Esophagus (tissue), 2 donors: ENCODE results near the gene NARF. TPM values are rescaled to one million over a fixed set of nuclear protein-coding genes. Genes with fewer than 3 reads are reported as not detected.
A peak's percentile ranks its signal among the peaks of the same experiment; 100 is the strongest.

Experiments used
- H3K27ac ChIP-seq, 2 donors: one replicate each; pipeline ENCODE4 v1.5.1; 2013; ENCODE audit warnings: low read depth in 2 of 2, mild to moderate bottlenecking in 2 of 2, inconsistent platforms in 1 of 2, low read length in 1 of 2, moderate library complexity in 1 of 2
- H3K27me3 ChIP-seq, 2 donors: one replicate each; pipeline ENCODE4 v1.6.1; 2013; ENCODE audit warnings: low read length in 2 of 2, control low read depth in 1 of 2, mild to moderate bottlenecking in 1 of 2; ENCODE audit not compliant: insufficient read depth in 2 of 2, control insufficient read depth in 1 of 2
- H3K36me3 ChIP-seq, 2 donors: one replicate each; pipeline ENCODE4 v1.6.1; 2013; ENCODE audit warnings: low read length in 1 of 2; ENCODE audit not compliant: control insufficient read depth in 2 of 2, insufficient read depth in 2 of 2
- H3K4me1 ChIP-seq, 2 donors: one replicate each; pipeline ENCODE4 v1.6.1; 2013; ENCODE audit warnings: low read length in 1 of 2; ENCODE audit not compliant: control insufficient read depth in 2 of 2, insufficient read depth in 2 of 2
- H3K4me3 ChIP-seq, 2 donors: one replicate each; pipeline ENCODE4 v1.5.1; 2013; ENCODE audit warnings: low read length in 2 of 2, mild to moderate bottlenecking in 2 of 2, low read depth in 1 of 2, moderate library complexity in 1 of 2
- H3K9me3 ChIP-seq, 2 donors: one replicate each; pipeline ENCODE4 v1.6.1; 2013; ENCODE audit warnings: mild to moderate bottlenecking in 2 of 2, low read depth in 1 of 2, low read length in 1 of 2, moderate library complexity in 1 of 2; ENCODE audit not compliant: control insufficient read depth in 2 of 2, insufficient read depth in 1 of 2
- WGBS, 2 donors: extraction: QIAGEN DNeasy Blood & Tissue Kit; methylation state at CpG; one replicate each; pipeline ENCODE4 v1.1.7; 2013; 5-methylcytosine and 5-hydroxymethylcytosine counted together
- polyA plus RNA-seq, 2 donors: library from polyadenylated mRNA; stranded (reverse); fragments of 200-250 nt; gene quantifications; one replicate each; pipeline ENCODE4 v1.2.3, GENCODE V29; 2013
- donor health status: healthy with polysubstance abuse.
- donor health status: Bipolar disorder and iron deficiency.

NARF gene
- polyA plus RNA-seq, 2 donors: 31.1 to 53.3 TPM

DNA sequence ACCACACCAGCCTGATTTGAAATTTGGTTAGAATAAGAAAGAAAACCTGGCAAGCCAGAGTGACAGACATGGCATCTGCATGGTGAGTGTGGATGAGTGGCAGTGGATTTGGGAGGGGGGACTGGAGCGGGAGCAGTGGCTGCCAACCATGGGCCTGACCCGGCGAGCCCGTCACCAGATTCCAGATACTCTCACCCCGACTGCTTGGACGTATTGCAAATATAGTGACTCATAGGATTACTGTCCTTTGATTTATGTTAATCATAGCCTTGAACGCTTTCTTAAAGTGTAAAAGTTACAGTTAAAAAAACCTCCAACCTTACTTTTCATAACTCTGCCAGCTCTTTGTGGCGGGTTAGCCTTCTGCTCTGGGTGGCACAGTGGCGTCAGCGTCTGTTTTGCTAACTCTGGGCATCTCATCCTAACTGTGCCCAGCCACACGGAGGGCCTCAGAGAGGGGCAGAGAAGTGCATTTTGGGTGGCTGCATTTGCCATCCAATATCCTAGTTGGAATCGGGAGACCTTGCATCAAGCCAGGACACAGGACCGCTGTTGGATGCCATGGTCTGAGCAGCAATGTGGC lies 34.2 kb downstream of the NARF start:
- H3K4me1 ChIP-seq: peaks cover 7 to 42% of the 10 kb centered on the region in 2 donors
- H3K27ac ChIP-seq: peak overlapping the region; percentile 69 to 88
- WGBS, 2 donors: 38 to 59% methylated on average over 13 of the region's 13 CpGs
- H3K36me3 ChIP-seq: peaks cover 0 to 6% of the 10 kb centered on the region in 2 donors
- H3K9me3 ChIP-seq: no peaks in the 10 kb centered on the region
- no peaks in the 10 kb centered on the region for H3K27me3 ChIP-seq
- no peak overlapping the region for H3K4me3 ChIP-seq

DNA sequence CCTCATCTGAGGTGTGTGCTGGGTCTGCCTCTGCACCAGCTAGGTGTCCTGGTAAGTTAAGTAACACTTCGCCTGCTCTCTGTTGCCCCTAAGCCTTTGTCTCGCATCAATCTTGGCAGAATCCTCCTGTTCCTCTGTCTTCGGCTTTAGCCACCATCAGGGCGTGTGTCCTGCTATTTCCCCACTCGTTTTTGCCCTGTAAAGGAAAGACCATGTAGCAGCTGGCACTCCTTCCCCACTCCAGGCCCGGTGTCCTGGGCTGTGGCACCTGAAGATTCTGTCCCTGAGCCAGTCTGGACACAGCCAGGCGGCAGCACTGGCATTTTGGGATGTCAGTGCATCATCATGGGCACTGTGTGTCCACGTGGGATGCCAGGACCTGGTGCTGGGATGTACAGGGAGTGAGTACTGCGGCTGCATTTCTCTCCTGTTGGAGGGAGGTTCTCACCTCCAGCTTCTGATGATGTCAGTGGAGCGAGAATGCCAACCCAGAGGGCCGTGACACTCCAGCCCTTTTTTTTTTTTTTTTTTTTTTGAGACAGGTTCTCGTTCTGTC lies 34.8 kb downstream of the NARF start:
- WGBS, 2 donors: 48 to 59% methylated on average over 12 of the region's 12 CpGs
- peaks cover 7 to 42% of the 10 kb centered on the region in 2 donors for H3K4me1 ChIP-seq
- no peak overlapping the region for H3K4me3 ChIP-seq
- H3K36me3 ChIP-seq: peaks cover 0 to 3% of the 10 kb centered on the region in 2 donors
- no peaks in the 10 kb centered on the region for H3K27me3 ChIP-seq
- no peaks in the 10 kb centered on the region for H3K9me3 ChIP-seq
- peak overlapping the region; percentile 69 to 88 for H3K27ac ChIP-seq

DNA sequence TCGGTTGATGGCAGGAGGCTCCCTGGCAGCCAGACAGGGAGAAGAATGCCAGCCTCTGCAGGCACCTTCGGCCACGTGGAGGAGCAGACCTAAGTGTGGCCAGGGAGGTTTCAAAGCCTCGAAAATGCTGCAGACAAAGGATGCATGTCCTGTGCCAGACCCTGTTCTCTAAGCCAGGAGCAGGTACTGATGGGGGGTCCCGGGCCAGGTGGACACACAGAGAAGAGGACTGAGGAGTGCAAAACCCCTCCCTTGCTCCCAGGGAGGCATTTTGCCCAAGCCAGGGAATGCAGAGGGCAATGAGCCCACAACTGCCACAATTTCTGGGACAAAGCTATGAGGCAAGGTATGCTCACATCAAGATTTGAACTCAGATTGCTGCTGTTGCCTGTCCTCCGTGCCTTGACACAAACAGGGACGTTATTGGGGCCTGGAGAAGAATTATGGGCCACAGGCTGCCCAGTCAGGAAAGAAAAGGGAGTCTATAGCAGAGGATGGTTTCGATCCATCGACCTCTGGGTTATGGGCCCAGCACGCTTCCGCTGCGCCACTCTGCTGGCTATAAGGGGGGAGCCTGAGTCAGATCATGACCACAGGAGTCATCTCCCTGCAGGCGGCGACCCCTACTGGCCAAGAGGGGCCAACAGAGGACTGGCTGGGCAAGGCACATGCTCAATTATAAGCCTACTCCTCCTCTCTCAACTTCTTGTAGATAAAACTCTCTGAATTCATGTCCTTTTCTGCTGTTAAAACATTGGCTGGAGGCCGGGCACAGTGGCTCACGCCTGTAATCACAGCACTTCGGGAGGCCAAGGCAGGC lies 35.9 kb downstream of the NARF start:
- Histone ChIP-seq H3K9me3 (no peaks in the 10 kb centered on the region), H3K36me3 (no peaks in the 10 kb centered on the region), H3K4me3 (no peak overlapping the region), H3K27ac (peak overlapping the region; percentile 34 to 48), H3K27me3 (no peaks in the 10 kb centered on the region), H3K4me1 (peaks cover 7 to 39% of the 10 kb centered on the region in 2 donors)
- WGBS, 2 donors: 22 to 31% methylated on average over 17 of the region's 17 CpGs

DNA sequence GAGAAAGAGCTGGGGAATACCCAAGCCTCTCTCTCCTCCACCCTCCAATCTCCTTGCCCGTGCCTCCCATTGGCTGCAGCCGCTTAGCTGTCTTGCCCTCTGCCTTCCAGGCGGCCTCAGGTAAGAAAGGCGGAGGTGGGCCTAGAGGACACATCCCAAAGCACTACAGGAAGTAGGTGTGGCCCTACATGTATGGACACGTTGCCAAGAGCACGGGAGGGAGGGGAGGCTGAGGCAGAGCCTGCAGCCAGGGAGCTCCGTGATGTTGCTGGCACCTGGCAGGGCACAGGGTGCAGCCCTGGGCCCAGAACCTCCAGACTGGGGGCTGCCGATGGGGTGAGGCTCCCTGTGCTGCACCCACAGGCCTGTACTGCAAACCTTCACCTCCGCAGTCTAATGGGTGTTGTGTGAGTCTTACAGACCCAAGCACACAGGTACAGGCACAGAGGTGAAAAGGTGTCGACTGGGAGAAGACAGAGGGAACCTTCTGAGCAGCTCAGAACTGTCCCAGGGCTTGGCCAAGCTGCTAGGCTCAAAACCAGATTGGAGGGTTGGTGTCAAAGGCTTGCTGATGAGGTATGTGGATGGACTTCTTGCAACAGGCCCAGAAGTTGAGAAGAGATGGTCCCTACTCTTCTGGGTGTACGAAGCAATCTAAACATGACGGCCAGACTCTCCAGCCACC lies 37.4 kb downstream of the NARF start:
- H3K4me1 ChIP-seq: peaks cover 7 to 32% of the 10 kb centered on the region in 2 donors
- no peaks in the 10 kb centered on the region for H3K36me3 ChIP-seq
- no peaks in the 10 kb centered on the region for H3K9me3 ChIP-seq
- 41 to 48% methylated on average over 12 of the region's 12 CpGs for WGBS, 2 donors
- H3K4me3 ChIP-seq: no peak overlapping the region
- H3K27ac ChIP-seq: peak overlapping the region; percentile 92 to 97
- no peaks in the 10 kb centered on the region for H3K27me3 ChIP-seq

DNA sequence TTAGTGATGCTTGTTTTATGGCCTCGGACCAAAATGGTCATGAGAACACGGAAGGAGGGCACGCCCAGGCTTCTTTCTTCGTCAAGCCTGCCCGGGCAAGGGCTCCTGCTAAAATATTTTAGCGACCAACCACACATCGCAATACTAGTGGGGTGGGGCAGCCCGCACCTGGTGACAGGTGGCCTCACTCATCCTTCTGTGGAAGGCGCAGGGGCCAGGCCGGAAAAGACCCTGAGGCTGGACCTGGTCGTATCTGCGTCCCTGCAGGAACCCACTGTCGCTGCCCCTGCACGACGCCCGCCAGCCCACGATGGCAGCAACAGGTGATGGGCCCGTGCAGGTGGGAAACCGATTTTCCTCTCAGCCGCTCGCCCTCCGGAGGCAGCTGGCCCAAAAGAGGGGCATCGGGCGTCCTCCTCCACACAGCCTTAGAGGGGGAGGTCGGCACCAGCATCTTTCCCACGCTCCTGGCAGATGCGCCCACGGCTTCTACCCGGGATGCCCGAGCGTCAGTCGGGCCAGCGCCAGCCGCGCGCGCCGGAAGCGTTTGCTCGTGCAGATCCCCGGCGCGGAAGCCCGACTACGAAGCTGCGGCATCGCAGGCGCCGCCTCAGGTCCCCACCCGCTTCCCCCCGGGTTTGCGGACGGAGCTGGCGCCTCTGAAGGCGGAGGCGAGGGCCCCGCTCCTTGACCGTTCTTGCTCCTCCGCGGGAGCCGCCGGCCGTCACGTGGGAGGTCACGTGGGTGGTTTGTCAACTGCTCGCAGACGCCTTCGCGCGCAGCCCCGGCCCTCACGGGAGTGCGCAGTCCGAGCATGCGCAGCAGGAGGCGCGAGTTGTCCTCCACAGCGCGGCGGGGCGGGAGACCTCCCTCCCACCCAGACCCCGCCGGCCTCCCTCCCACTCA lies 38.2 kb downstream of the NARF start:
- Histone ChIP-seq H3K27me3 (no peaks in the 10 kb centered on the region), H3K9me3 (no peaks in the 10 kb centered on the region), H3K4me3 (peak overlapping the region; percentile 59 to 67), H3K4me1 (peaks cover 7 to 28% of the 10 kb centered on the region in 2 donors), H3K36me3 (no peaks in the 10 kb centered on the region), H3K27ac (peak overlapping the region; percentile 92 to 97)
- WGBS, 2 donors: 7 to 9% methylated on average over 77 to 83 of the region's 83 CpGs

DNA sequence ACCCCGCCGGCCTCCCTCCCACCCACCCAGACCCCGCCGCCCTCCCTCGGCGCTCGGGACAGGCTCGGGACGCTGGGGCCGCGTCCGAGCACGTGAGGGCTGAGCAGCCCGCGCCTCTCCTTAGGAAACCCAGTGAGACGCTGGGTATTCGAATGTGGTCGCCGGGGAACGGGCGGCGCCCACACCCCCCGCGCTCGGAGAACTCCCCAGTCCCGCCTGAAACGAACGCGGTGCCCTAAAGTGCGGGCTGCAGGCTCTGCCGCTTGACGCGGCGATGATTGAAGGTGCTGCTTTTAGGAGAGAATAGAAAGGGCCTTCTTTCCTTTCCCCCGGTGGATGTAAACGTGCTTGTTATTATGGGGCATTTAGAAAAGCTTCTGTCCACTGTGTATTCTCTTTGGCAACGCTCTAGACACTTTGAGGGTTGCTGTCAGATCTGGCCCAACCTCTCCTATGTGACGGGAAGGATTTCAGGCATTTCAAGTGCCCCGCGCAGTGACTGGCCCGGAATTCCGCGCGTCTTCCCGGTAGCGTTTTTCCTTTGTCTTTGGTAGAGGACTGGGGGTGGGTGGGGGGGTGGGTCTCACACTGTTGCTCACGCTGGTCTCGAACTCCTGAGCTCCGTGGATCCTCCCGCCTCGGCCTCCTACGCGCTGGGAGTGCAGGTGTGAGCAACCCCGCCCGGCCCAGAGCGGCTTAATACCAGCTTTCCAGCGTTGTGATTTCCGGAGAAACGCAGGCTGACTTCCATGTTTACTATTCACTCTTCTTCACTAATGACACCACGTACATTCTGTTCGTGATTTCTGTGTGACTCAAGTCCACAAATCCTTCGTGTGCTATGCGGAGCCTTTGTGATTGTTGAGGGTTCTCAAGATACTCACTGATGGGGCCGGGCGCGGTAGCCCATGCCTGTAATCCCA lies 39.2 kb downstream of the NARF start:
- 7 to 9% methylated on average over 63 to 66 of the region's 66 CpGs for WGBS, 2 donors
- Histone ChIP-seq H3K27me3 (no peaks in the 10 kb centered on the region), H3K4me1 (peaks cover 7 to 28% of the 10 kb centered on the region in 2 donors), H3K27ac (peak overlapping the region; percentile 90 to 97), H3K9me3 (no peaks in the 10 kb centered on the region), H3K4me3 (peak overlapping the region; percentile 44 to 59), H3K36me3 (no peaks in the 10 kb centered on the region)

DNA sequence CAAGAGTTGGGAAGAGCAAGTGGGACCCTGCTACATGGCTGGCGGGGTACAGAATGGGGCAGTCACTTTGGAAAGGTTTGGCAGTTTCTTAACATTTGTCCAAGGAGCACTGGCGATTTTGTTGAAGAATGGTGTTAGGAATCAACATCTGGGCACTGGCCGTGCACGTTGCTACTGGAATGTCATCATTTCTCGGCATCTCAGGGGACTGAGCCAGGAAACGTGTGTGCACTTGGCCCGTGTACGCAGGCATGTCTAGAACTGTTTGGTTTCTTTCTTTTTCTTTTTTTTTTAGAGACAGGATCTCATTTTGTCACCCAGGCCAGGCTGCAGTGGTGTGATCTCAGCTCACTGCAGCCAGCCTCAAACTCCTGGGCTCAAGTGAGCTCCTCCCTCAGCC lies 43.7 kb downstream of the NARF start:
- Histone ChIP-seq H3K36me3 (no peaks in the 10 kb centered on the region), H3K4me1 (no peaks in the 10 kb centered on the region), H3K27ac (peak overlapping the region; percentile 39 to 64), H3K4me3 (no peak overlapping the region), H3K9me3 (no peaks in the 10 kb centered on the region), H3K27me3 (no peaks in the 10 kb centered on the region)
- 19 to 42% methylated on average over 8 of the region's 8 CpGs for WGBS, 2 donors

DNA sequence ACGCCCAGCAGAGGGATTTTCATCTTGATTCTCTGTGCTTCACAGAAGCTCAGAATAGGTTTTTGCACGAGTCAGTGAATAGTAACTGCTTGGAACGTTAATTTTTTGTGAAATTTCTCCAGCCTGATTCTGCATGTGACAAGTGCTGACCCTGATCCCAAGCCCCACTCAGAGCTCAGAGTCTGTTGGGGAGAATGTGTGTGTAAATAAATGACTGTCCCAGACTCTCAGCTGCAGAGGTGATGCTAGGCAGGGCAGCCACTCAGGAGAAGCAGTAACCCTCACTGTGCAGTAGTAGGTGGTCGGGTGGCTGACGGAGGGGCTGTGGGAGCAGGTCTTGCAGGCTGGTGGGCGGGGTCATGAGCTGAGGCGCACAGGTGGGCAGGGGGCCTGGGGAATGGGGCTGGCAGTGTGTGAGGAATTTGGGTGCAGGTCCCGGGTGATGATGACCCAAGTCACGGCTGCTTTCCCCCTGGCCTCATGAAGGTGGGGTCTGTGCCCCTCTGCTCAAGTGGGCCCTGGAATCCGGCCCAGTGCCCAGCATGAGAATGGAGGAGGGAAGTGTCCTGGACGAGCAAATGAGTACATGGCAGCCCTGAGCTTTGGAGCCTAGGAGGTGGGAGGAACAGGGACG lies 44.7 kb downstream of the NARF start:
- no peaks in the 10 kb centered on the region for H3K9me3 ChIP-seq
- no peak overlapping the region for H3K27ac ChIP-seq
- 84 to 87% methylated on average over 12 of the region's 12 CpGs for WGBS, 2 donors
- no peaks in the 10 kb centered on the region for H3K4me1 ChIP-seq
- no peaks in the 10 kb centered on the region for H3K27me3 ChIP-seq
- H3K36me3 ChIP-seq: no peaks in the 10 kb centered on the region
- no peak overlapping the region for H3K4me3 ChIP-seq
